GM12892 (cell line): ENCODE data around the gene PTGES3.

Source experiments
- DNase-seq: peaks from one replicate; pipeline ENCODE4 v3.0.0; 2011; ENCODE audit not compliant: insufficient read length
- FAIRE-seq: peaks from 2 replicates; lab custom pipeline; 2011; peaks lifted over from hg19 to GRCh38; lab: Jason Lieb, UNC
- POLR2A ChIP-seq: IDR thresholded peaks from 2 replicates; pipeline ENCODE4 v1.6.1; 2011; ENCODE audit warnings: low read depth, low read length, control low read depth
- POLR2AphosphoS5 ChIP-seq: IDR thresholded peaks from 2 replicates; pipeline ENCODE4 v1.6.1; 2011; ENCODE audit warnings: low read depth, low read length, control low read depth
- TAF1 ChIP-seq: IDR thresholded peaks from 2 replicates; pipeline ENCODE4 v1.6.1; 2011; ENCODE audit warnings: low read depth, mild to moderate bottlenecking, control low read depth, low read length, borderline replicate concordance

PTGES3 gene

DNA sequence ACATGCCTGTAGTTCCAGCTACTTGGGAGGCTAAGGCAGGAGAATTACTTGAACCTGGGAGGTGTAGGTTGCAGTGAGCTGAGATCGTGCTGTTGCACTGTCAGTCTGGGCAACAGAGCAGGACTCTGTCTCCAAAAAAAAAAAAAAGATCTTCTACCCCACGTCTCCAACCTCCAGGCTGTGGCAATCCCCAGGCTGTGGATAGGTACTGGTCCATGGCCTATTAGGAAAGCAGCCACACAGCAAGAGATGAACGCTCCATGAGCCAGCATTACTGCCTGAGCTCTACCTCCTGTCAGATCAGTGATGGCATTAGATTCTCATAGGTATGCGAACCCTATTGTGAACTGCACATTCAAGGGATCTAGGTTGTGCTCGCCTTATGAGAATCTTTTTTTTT is 6.1 kb upstream of the PTGES3 start:
- FAIRE-seq (no peak), DNase-seq (no peak)
- no peak for TF ChIP-seq POLR2A
- no peak for TF ChIP-seq POLR2AphosphoS5
- no peak for TF ChIP-seq TAF1

DNA sequence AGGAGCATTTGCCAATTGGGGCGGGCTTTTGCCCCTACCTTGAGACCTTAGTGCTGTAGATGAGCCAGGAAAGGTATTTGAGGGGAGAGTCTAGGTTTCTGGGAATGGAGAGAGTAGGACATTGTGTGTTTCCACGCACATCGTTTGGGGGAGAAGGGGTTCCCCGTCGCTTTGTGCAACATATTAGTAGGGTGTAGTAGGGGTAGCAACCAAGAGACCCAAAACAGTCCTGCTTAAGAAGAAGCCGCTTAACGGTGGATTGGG is 694 bp upstream of the PTGES3 start:
- TF ChIP-seq TAF1 = no peak
- TF ChIP-seq POLR2A = no peak
- TF ChIP-seq POLR2AphosphoS5 = peak; percentile 45; the same call in 1 of the 2 replicates
- no peak for FAIRE-seq
- DNase-seq = no peak

DNA sequence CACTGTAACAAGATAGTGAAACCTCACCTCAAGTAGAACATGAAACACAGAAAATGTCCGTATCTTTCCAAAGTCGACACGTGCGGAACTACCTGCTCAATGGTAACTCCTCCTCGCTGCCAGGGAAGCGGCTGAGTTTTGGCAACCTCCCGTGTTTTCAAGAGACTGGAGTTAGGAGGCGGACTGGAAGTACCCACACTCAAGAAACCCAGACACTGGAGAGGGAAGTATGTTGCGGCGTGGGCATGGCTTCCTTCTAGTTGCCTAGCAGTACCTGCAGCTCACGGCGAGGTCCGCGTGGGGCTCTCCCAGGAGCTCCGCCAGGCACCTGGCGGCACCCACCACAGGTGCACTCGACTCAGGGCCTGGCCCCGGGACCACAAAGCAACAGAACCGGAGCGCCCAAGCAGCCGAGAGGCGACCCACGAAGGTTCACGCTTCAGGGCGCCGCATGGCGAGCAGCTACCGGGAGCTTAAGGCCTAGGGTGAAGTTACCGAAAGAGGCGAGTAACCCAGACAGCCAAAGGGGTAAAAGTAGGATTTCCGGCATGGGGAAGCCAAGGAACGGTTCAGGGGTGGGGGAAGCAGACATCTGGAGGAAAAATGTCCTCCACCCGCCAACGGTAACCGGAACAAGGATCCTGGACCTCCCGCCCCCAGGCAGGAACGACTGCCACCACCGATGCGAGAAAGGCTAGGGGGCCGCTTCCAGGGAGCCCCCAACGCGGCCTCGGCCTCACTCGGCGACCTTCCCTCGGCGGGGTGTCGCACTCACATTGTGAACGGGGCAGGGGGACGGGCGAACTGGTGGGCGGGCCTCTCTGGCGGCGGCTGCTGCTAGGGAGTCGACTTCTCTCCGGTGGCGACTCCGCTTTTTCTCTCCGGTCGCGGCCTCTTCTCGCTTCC is 608 bp downstream of the PTGES3 start:
- TF ChIP-seq POLR2A (peak; percentile 67; the same call in 1 of the 2 replicates), POLR2AphosphoS5 (peak; percentile 71; the same call in 1 of the 2 replicates), TAF1 (peak; percentile 73; the same call in 1 of the 2 replicates)
- FAIRE-seq = no peak
- DNase-seq = peak; percentile 23

DNA sequence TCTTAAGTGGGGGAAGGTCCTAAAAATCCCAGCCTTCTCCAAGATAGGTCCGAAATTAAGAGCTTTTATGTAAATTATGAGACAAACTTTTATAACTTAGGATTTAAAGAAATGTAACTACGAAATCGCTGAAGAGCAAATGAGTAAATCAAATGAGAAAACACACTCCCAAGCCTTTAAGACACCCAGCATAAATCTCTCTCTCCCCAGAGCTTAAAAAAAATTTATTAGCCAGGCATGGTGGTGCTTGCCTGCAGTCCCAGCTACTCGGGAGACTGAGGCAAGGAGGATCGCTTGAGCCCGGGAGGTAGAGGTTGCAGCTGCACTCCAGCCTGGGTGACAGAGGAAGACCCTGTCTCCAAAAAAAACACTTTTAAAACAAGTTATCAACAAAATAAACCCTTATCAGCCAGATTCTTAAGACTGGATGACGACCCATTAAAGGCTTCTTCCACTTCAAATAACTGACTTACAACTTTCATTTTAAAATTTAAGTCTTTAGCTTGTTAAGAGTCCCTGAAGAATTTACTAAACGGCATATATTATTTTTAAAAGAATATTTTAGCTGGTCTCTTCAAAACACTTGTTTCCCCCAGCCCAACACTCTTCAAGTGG is 3.2 kb downstream of the PTGES3 start:
- TF ChIP-seq TAF1 (no peak), POLR2AphosphoS5 (no peak), POLR2A (no peak)
- FAIRE-seq = no peak
- no peak for DNase-seq

DNA sequence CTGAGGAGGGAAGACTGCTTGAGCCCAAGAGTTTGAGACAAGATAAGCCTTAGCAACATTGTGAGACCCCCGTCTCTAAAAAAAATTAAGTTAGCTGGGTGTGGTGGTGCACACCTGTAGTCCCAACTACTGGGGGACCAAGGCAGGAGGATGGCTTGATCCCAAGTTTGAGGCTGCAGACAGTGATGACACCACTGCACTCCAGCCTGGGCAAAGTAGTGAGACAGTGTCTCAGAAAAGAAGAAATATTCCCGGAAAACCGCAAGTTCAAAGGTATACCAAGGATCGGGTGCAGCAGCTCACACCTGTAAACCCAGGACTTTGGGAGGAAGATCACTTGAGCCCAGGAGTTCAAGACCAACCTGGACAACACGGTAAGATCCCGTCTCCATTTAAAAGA is 5.8 kb downstream of the PTGES3 start:
- no peak for DNase-seq
- FAIRE-seq = no peak
- no peak for TF ChIP-seq POLR2A

DNA sequence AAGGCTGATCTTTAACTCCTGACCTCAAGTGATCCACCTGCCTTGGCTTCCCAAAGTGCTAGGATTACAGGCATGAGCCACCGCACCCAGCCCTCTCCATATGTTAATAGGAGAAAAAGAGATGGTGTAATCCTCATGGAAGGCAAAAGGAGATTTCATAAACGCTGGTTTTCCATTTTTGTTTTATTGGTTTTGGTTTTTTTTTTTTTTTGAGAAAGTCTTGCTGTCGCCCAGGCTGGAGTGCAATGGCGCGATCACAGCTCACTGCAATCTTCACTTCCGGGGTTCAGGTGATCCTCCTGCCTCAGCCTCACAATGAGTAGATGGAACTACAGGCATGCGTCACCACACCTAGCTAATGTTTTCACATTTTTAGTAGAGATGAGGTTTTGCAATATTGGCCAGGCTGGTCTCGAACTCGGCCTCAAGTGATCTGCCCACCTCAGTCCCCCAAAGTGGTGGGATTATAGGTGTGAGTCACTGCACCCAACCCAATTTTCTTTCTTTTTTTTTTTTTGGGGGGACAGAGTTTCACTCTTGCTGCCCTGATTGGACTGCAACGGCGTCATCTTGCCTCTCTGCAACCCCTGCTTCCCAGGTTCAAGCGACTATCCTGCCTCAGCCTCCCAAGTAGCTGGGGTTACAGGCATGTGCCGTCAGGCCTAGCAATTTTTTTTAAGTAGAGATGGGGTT is 8.1 kb downstream of the PTGES3 start:
- no peak for TF ChIP-seq POLR2A
- no peak for TF ChIP-seq POLR2AphosphoS5
- no peak for TF ChIP-seq TAF1
- DNase-seq (no peak), FAIRE-seq (no peak)

DNA sequence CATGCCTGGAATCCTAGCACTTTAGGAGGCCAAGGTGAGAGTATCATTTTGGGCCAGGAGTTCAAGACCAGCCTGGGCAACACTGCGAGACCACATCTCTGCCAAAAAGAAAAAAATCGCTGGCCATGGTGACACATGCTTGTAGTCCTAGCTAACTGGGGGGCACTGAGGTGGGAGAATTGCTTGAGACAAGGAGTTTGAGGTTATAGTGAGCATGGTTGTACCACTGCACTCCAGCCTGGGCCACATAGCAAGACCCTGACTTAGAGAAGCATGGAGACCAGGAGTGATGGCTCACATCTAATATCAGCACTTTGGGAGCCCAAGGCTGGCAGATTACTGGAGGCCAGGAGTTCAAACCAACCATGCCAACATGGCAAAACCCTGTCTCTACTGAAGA is 9.2 kb downstream of the PTGES3 start:
- DNase-seq (no peak), FAIRE-seq (no peak)
- no peak for TF ChIP-seq TAF1
- peak; percentile 34; the same call in 1 of the 2 replicates for TF ChIP-seq POLR2A
- TF ChIP-seq POLR2AphosphoS5 = peak; percentile 49; the same call in 1 of the 2 replicates

DNA sequence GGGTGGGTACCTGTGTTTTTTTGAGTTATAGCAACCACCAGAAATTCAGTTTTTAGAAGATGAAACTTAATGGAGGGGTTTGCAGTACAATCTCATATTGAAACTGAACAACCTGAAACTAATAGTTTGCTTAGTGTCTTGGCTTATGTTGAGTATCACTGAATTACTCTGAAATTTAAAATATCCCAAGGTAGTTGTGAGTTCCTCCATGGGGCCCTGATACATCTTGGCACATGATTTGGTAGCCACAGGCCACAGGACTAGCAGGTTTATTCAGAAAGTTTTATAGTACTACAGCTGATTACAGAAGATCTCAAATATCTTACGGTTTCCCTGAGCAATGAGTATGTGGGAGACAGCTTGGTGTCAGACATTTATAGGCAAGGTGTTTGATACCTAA is 10.4 kb downstream of the PTGES3 start:
- no peak for FAIRE-seq
- TF ChIP-seq TAF1 (no peak), POLR2AphosphoS5 (no peak), POLR2A (no peak)
- no peak for DNase-seq

DNA sequence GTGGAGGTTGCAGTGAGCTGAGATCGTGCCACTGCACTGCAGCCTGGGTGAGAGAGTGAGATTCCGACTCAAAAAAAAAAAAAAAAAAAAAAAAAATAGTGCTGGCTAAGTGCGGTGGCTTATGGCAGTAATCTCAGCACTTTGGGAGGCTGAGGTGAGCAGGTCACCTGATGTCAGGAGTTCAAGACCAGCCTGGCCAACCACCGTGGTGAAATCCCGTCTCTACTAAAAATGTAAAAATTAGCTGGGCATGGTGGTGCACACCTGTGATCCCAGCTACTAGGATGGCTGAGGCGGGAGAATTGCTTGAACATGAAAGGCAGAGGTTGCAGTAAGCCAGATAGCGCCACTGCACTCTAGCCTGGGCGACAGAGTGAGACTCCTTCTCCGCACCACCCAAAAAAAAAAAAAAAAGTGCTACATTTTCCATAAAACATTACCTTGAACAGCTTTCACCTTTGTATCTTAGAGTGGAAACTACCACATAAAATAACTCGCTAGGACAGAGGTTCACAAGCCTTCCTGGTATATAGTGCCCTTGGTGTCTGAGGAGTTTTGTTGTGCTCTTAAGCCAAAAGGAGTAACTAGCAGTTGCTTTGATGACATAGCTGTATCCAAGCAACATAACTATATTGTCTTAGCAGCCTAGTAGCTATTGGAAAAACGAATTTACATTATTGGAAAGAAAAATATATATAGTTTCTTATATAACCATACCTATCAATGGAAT is 11.1 kb downstream of the PTGES3 start:
- no peak for DNase-seq
- FAIRE-seq = no peak
- TF ChIP-seq POLR2AphosphoS5 (no peak), POLR2A (no peak), TAF1 (no peak)

DNA sequence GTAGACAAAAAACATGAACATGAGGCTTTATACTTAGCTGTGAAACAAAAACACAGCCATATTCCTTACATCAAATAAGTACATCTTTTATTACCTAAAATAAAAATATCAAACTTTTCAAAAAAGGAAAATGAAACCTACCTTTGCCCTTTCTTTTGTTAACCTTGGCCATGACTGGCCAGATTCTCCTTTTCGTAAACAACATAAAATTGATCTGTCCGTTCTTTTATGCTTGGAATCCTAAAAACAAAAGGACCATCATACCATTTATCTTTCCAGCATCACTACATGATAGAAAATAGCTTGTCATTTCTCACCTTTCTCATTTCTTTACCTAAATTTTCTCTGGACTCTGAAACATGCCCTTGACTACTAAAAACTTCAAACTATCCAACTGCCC is 16.5 kb downstream of the PTGES3 start:
- FAIRE-seq (no peak), DNase-seq (no peak)

DNA sequence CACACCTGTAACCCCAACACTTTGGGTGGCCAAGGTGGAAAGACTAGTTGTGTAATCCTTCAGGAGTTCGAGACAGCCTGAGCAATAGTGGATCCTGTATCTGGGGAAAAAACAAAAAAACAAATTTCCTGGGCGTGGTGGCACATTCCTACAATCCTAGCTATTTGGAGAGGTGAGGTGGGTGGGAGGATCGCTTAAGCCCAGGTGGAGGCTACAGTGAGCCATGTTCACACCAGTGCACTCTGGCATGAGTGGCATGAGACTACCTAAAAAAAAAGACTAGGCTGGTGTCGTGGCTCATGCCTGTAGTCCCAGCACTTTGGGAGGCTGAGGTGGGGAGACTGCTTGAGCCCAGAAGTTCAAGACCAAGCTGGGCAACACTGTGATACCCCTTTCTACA is 17.2 kb downstream of the PTGES3 start:
- TF ChIP-seq POLR2A = no peak
- no peak for TF ChIP-seq TAF1
- TF ChIP-seq POLR2AphosphoS5 = no peak
- DNase-seq (no peak), FAIRE-seq (no peak)

More for the DNA sequence above, 16.5 kb downstream of the PTGES3 start:
- no peak for TF ChIP-seq TAF1

DNA sequence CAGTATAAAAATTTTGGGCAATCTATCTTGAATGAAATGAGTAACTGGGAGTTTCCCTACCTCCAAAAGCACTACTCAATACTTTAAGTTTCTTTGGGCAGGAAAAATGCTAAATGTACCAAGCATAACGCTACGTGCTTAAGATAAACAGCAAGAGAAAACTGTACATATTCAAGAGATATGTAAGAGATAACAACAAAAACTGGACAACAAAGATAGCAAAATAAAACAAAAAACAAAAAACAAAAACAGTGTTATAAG is 20.0 kb downstream of the PTGES3 start:
- no peak for TF ChIP-seq POLR2AphosphoS5
- TF ChIP-seq POLR2A = no peak
- TF ChIP-seq TAF1 = no peak
- FAIRE-seq (no peak), DNase-seq (no peak)
